Measurements from ENCODE around the gene CDK19. TPM values are rescaled to one million over a fixed set of nuclear protein-coding genes. Genes with fewer than 3 reads are reported as not detected.

Gene CDK19
- total RNA-seq, 1 donor from 2014 or later: 41.6 TPM

- H3K4me3 Mint-ChIP-seq: no peak overlapping the region
- no peaks in the 10 kb centered on the region for H3K27me3 Mint-ChIP-seq (ENCODE audit: low read depth)
Measured at GRCh38 chr6:110693994-110694393, 121.3 kb downstream of the CDK19 start.

DNA sequence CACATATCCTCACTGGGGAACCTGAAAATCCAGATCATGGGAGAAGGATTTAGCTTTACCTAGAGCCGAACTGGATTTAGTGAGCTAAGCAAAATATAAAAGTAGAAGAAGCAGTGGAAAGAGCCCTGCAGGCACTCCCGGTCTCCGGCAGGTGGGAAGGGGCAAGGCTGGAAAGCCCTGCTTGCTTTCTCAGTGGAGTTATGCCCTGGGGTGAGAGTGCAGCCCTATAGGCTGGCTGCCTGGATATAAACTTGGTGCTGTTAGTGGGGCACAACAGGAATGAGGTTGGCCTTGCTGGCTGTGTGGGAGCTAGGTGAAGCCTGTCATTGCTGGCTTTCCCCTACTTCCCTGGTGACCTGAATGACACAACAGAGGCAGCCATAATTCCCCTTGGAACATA, 122.0 kb downstream of the CDK19 start:
- DNase-seq (ENCODE audit: low spot score in 2 of 2, unreplicated experiment in 2 of 2): no peak
- Mint-ChIP-seq H3K4me1 (peaks cover 9% of the 10 kb centered on the region), H3K36me3 (peaks cover 41% of the 10 kb centered on the region), H3K27ac (no peak overlapping the region), H3K9me3 (peaks cover 36% of the 10 kb centered on the region), H3K4me3 (no peak overlapping the region), H3K27me3 (ENCODE audit: low read depth) (no peaks in the 10 kb centered on the region)
- no peak for TF ChIP-seq CTCF (IDR thresholded peaks at IDR 0.05; ENCODE audit: unreplicated experiment)

More at GRCh38 chr6:110693994-110694393, 121.3 kb downstream of the CDK19 start:
- Mint-ChIP-seq H3K36me3 (peaks cover 45% of the 10 kb centered on the region), H3K27ac (no peak overlapping the region), H3K9me3 (peaks cover 39% of the 10 kb centered on the region), H3K4me1 (peaks cover 5% of the 10 kb centered on the region)
- DNase-seq (ENCODE audit: low spot score in 2 of 2, unreplicated experiment in 2 of 2): no peak
- no peak for TF ChIP-seq CTCF (IDR thresholded peaks at IDR 0.05; ENCODE audit: unreplicated experiment)

DNA sequence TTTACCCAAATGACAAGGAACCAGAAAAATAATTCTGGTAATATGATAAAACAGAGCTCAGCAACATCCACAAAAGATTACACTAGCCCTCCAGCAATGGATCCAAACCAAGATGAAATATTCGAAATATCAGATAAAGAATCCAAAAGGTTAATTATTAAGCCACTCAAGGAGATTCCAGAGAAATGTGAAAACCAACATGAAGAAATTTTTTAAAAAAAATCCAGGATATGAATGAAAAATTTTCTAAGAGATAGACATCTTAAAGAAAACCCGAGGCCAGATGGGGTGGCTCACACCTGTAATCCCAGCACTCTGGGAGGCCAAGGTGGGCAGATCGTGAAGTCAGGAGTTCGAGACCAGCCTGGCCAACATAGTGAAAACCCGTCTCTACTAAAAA, 124.4 kb downstream of the CDK19 start:
- DNase-seq (ENCODE audit: low spot score in 2 of 2, unreplicated experiment in 2 of 2): no peak
- no peaks in the 10 kb centered on the region for H3K27me3 Mint-ChIP-seq (ENCODE audit: low read depth)
- H3K4me1 Mint-ChIP-seq: peaks cover 9% of the 10 kb centered on the region
- H3K36me3 Mint-ChIP-seq: peaks cover 24% of the 10 kb centered on the region
- TF ChIP-seq CTCF (IDR thresholded peaks at IDR 0.05; ENCODE audit: unreplicated experiment): no peak
- H3K4me3 Mint-ChIP-seq: no peak overlapping the region
- peaks cover 21% of the 10 kb centered on the region for H3K9me3 Mint-ChIP-seq
- no peak overlapping the region for H3K27ac Mint-ChIP-seq

- H3K36me3 Mint-ChIP-seq: peaks cover 18% of the 10 kb centered on the region
- no peak for TF ChIP-seq CTCF (IDR thresholded peaks at IDR 0.05; ENCODE audit: unreplicated experiment)
- H3K4me1 Mint-ChIP-seq: peaks cover 9% of the 10 kb centered on the region
- peaks cover 14% of the 10 kb centered on the region for H3K9me3 Mint-ChIP-seq
- no peak overlapping the region for H3K27ac Mint-ChIP-seq
- H3K4me3 Mint-ChIP-seq: no peak overlapping the region
- H3K27me3 Mint-ChIP-seq (ENCODE audit: low read depth): no peaks in the 10 kb centered on the region
- no peak for DNase-seq (ENCODE audit: low spot score in 2 of 2, unreplicated experiment in 2 of 2)
Measured at GRCh38 chr6:110690106-110690654, 125.1 kb downstream of the CDK19 start.

DNA sequence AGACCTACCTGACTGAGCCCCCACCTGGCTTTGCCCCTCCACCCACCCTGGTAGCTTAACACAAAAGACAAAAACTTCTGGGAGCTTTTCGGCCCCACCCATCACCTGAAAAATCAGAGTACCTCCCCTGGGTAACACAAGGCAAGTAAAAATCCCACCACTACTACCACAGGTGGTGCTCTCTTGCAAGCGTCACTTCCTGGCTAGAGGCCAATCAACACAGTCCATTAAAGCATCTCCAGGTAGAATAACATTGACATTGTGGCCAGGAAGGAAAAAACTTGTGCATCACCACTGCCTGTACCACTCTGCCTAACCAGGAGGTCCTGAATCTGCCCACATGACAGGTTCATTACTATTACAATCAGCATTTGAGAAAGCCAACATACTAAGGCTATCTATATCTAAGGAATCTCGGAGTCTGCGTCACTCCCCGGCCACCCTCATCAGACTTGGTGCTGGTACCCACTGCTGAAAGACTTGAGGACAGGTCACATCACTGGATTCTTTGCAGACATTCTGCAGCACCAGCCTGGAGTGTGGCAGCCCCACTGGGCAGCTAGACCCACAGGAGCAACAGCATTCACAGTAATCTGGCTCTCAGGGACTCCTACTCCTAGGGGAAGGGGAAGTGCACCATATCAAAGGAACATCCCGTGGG, 125.9 kb downstream of the CDK19 start:
- H3K36me3 Mint-ChIP-seq: peaks cover 15% of the 10 kb centered on the region
- TF ChIP-seq CTCF (IDR thresholded peaks at IDR 0.05; ENCODE audit: unreplicated experiment): no peak
- peaks cover 9% of the 10 kb centered on the region for H3K9me3 Mint-ChIP-seq
- no peak overlapping the region for H3K4me3 Mint-ChIP-seq
- H3K4me1 Mint-ChIP-seq: peaks cover 9% of the 10 kb centered on the region
- no peaks in the 10 kb centered on the region for H3K27me3 Mint-ChIP-seq (ENCODE audit: low read depth)
- H3K27ac Mint-ChIP-seq: no peak overlapping the region
- no peak for DNase-seq (ENCODE audit: low spot score in 2 of 2, unreplicated experiment in 2 of 2)

Data from mesothelial cell of epicardium (in vitro differentiated cells).